ENCODE results near the gene SPG21.
"Not testable (repeated sequence)": the region's sequence is repeated elsewhere in the genome, so short reads cannot be mapped to it uniquely, and the experiment has no call there.

DNA sequence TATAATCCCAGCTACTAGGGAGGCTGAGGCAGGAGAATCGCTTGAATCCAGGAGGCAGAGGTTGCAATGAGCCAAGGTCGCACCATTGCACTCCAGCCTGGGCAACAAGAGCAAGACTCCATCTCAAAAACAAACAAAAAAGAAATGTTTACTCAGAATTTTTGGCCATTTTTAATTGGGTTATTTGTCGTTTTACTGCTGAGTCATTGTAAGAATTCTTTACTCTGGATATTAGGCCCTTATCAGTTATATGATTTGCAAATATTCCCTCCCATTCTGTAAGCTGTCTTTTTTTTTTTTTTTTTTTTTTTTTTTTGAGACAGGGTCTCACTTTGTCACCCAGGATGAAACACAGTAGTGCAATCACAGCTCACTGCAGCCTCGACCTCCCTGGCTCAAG, 21.5 kb upstream of the SPG21 start:
- TF ChIP-seq, protein P1, sequence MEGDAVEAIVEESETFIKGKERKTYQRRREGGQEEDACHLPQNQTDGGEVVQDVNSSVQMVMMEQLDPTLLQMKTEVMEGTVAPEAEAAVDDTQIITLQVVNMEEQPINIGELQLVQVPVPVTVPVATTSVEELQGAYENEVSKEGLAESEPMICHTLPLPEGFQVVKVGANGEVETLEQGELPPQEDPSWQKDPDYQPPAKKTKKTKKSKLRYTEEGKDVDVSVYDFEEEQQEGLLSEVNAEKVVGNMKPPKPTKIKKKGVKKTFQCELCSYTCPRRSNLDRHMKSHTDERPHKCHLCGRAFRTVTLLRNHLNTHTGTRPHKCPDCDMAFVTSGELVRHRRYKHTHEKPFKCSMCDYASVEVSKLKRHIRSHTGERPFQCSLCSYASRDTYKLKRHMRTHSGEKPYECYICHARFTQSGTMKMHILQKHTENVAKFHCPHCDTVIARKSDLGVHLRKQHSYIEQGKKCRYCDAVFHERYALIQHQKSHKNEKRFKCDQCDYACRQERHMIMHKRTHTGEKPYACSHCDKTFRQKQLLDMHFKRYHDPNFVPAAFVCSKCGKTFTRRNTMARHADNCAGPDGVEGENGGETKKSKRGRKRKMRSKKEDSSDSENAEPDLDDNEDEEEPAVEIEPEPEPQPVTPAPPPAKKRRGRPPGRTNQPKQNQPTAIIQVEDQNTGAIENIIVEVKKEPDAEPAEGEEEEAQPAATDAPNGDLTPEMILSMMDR (conservative IDR thresholded peaks at IDR 0.05; ENCODE audit: low read length) = not testable (repeated sequence)
- TF ChIP-seq EZH2phosphoT487 (IDR thresholded peaks at IDR 0.05; ENCODE audit: borderline replicate concordance) = not testable (repeated sequence)
